Osteoblast (primary cell): ENCODE measurements around the gene ETDA. TPM values are rescaled to one million over a fixed set of nuclear protein-coding genes. Genes with fewer than 3 reads are reported as not detected.

ENCODE experiments used
- DNase-seq: peaks from one replicate; pipeline ENCODE4 v3.0.0; 2011; ENCODE audit warnings: low spot score, mixed read lengths; ENCODE audit not compliant: insufficient read length; ENCODE audit errors: missing footprints
- H2AFZ ChIP-seq: 2 replicates; pipeline ENCODE4 v1.6.0; 2011; ENCODE audit warnings: mild to moderate bottlenecking, low read length
- H3K27ac ChIP-seq: 2 replicates; pipeline ENCODE4 v1.5.1; 2011; ENCODE audit warnings: mild to moderate bottlenecking, low read depth, low read length, moderate library complexity
- H3K27me3 ChIP-seq: 2 replicates; pipeline ENCODE4 v1.6.0; 2012; ENCODE audit warnings: mild to moderate bottlenecking, control low read depth, inconsistent platforms, low read length, moderate library complexity; ENCODE audit not compliant: insufficient read depth
- H3K36me3 ChIP-seq: 2 replicates; pipeline ENCODE4 v1.5.1; 2011; ENCODE audit warnings: mild to moderate bottlenecking, low read length, control low read depth, moderate library complexity; ENCODE audit not compliant: insufficient read depth
- H3K4me1 ChIP-seq: 2 replicates; pipeline ENCODE4 v1.5.1; 2011; ENCODE audit warnings: mild to moderate bottlenecking, low read length, control low read depth, moderate library complexity; ENCODE audit not compliant: insufficient read depth
- H3K4me2 ChIP-seq: 2 replicates; pipeline ENCODE4 v1.6.0; 2011; ENCODE audit warnings: mild to moderate bottlenecking, low read length; ENCODE audit not compliant: insufficient read depth
- H3K4me3 ChIP-seq: fragments of 200-600 bp; sonication (generic); 3 replicates; pipeline ENCODE4 v1.5.1; 2012; ENCODE audit warnings: mild to moderate bottlenecking, low read length, inconsistent platforms; ENCODE audit not compliant: insufficient read depth
- H3K79me2 ChIP-seq: 2 replicates; pipeline ENCODE4 v1.6.0; 2012; ENCODE audit warnings: mild to moderate bottlenecking, low read length, control low read depth, inconsistent platforms; ENCODE audit not compliant: insufficient read depth
- H3K9me3 ChIP-seq: 2 replicates; pipeline ENCODE4 v1.5.1; 2011; ENCODE audit warnings: low read depth, low read length, control low read depth
- H4K20me1 ChIP-seq: 2 replicates; pipeline ENCODE4 v1.6.0; 2012; ENCODE audit warnings: mild to moderate bottlenecking, low read length, control low read depth; ENCODE audit not compliant: insufficient read depth
- total RNA-seq: library from RNA; depleted of rRNA; stranded (reverse); fragments of >200 nt; gene quantifications from 2 replicates; pipeline ENCODE4 v1.2.3, GENCODE V29; 2012
- TF ChIP-seq, protein P1 (sequence below): IDR thresholded peaks from 2 replicates; pipeline ENCODE4 v1.5.1; 2011; ENCODE audit warnings: mild to moderate bottlenecking, low read depth, low read length, moderate library complexity; ENCODE audit errors: extremely low read depth

The ETDA gene
- total RNA-seq, 1 donor, result not detected

DNA sequence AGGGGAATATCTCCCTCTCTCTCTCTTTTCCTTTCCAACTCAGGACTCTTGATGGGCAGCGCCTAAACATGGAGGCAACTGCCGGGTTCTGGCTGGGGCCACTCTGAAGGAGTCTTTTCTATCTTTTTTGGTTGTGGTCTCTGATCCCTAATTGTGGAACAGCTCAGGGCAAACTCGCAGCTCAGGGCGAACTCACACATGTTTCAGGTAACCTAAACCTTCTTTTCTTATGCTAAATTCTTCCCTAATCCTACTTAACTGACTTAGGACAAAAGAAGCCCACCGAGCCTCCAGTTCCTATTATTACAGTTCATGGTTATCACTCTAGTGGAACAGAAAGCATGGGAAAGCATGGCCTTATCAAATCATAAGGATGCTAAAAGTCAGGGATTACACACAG, 21.3 kb downstream of the ETDA start:
- no peaks in the 10 kb centered on the region for H3K9me3 ChIP-seq
- no peak overlapping the region for H3K4me3 ChIP-seq
- no peaks in the 10 kb centered on the region for H3K27me3 ChIP-seq
- no peak overlapping the region for H2AFZ ChIP-seq
- DNase-seq, result no peak
- no peaks in the 10 kb centered on the region for H3K79me2 ChIP-seq
- no peaks in the 10 kb centered on the region for H4K20me1 ChIP-seq
- H3K4me2 ChIP-seq, result no peak overlapping the region
- TF ChIP-seq, protein P1, sequence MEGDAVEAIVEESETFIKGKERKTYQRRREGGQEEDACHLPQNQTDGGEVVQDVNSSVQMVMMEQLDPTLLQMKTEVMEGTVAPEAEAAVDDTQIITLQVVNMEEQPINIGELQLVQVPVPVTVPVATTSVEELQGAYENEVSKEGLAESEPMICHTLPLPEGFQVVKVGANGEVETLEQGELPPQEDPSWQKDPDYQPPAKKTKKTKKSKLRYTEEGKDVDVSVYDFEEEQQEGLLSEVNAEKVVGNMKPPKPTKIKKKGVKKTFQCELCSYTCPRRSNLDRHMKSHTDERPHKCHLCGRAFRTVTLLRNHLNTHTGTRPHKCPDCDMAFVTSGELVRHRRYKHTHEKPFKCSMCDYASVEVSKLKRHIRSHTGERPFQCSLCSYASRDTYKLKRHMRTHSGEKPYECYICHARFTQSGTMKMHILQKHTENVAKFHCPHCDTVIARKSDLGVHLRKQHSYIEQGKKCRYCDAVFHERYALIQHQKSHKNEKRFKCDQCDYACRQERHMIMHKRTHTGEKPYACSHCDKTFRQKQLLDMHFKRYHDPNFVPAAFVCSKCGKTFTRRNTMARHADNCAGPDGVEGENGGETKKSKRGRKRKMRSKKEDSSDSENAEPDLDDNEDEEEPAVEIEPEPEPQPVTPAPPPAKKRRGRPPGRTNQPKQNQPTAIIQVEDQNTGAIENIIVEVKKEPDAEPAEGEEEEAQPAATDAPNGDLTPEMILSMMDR, result no peak
- no peak overlapping the region for H3K27ac ChIP-seq
- H3K36me3 ChIP-seq, result no peaks in the 10 kb centered on the region
- no peaks in the 10 kb centered on the region for H3K4me1 ChIP-seq

DNA sequence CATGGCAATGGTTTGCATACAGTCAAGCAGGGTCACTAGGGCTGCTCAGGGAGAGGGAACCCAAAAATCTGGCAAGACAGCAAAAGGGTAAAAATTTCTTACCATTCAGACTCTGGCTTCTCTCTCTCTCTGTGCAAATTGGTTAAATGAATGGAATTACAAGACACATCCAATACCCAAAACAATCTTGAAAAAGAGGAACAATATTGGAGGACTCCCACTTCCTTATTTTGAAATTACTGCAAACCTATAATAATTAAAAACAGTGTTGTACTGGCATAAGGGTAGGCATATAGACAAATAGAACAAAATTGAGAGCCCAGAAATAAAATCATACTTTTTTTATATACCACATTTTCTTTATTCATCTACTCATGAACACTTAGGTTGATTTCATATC, 24.1 kb downstream of the ETDA start:
- Histone ChIP-seq H3K79me2 (no peaks in the 10 kb centered on the region), H2AFZ (no peak overlapping the region), H3K9me3 (no peaks in the 10 kb centered on the region), H3K4me1 (no peaks in the 10 kb centered on the region), H3K27me3 (no peaks in the 10 kb centered on the region), H3K36me3 (no peaks in the 10 kb centered on the region), H3K27ac (no peak overlapping the region), H3K4me3 (no peak overlapping the region), H4K20me1 (no peaks in the 10 kb centered on the region), H3K4me2 (no peak overlapping the region)
- TF ChIP-seq, protein P1, result no peak
- no peak for DNase-seq

GRCh38 chrX:135287266-135287823, 35.5 kb downstream of the ETDA start:
- TF ChIP-seq, protein P1, result no peak
- Histone ChIP-seq H3K4me2 (no peak overlapping the region), H3K36me3 (no peaks in the 10 kb centered on the region), H3K27me3 (no peaks in the 10 kb centered on the region), H3K4me3 (no peak overlapping the region), H4K20me1 (no peaks in the 10 kb centered on the region), H3K9me3 (peaks cover 16% of the 10 kb centered on the region), H2AFZ (no peak overlapping the region), H3K27ac (no peak overlapping the region), H3K4me1 (no peaks in the 10 kb centered on the region), H3K79me2 (no peaks in the 10 kb centered on the region)
- DNase-seq, result peak; percentile 3

GRCh38 chrX:135295238-135295943, 43.5 kb downstream of the ETDA start:
- no peaks in the 10 kb centered on the region for H3K79me2 ChIP-seq
- H3K36me3 ChIP-seq, result no peaks in the 10 kb centered on the region
- H2AFZ ChIP-seq, result no peak overlapping the region
- H3K4me2 ChIP-seq, result peak overlapping the region; percentile 60
- DNase-seq, result no peak
- H3K27me3 ChIP-seq, result no peaks in the 10 kb centered on the region
- TF ChIP-seq, protein P1, result no peak
- no peaks in the 10 kb centered on the region for H3K4me1 ChIP-seq
- peak overlapping the region; percentile 51 for H3K4me3 ChIP-seq
- peaks cover 3% of the 10 kb centered on the region for H4K20me1 ChIP-seq
- H3K9me3 ChIP-seq, result no peaks in the 10 kb centered on the region
- no peak overlapping the region for H3K27ac ChIP-seq
